Activated T-helper 17 cell treated with anti-CD3 and anti-CD28 coated beads, Interleukin-2, amount 50 U/mL, for 72 hours (primary cell): ENCODE results near the gene GCK. TPM values are rescaled to one million over a fixed set of nuclear protein-coding genes. Genes with fewer than 3 reads are reported as not detected.

Source experiments
- ATAC-seq: fragments of 150-1000 bp; cut with Tn5 transposase; replicated peaks from 2 replicates; pipeline ENCODE4 v1.10.0; 2021; ENCODE audit warnings: mild to moderate bottlenecking, moderate library complexity
- H3K27ac Mint-ChIP-seq: one replicate; pipeline ENCODE4 v1.8.0; 2022; ENCODE audit warnings: mixed read lengths
- H3K27me3 Mint-ChIP-seq: one replicate; pipeline ENCODE4 v1.8.0; 2022; ENCODE audit warnings: mixed read lengths
- H3K36me3 Mint-ChIP-seq: one replicate; pipeline ENCODE4 v1.8.0; 2022; ENCODE audit warnings: low read depth, mild to moderate bottlenecking, mixed read lengths
- H3K4me1 Mint-ChIP-seq: one replicate; pipeline ENCODE4 v1.8.0; 2022; ENCODE audit warnings: mixed read lengths
- H3K4me3 Mint-ChIP-seq: one replicate; pipeline ENCODE4 v1.8.0; 2022; ENCODE audit warnings: mild to moderate bottlenecking, mixed read lengths
- H3K9me3 Mint-ChIP-seq: one replicate; pipeline ENCODE4 v1.8.0; 2022; ENCODE audit warnings: mixed read lengths
- total RNA-seq, 2 donors: library from RNA; stranded (reverse); gene quantifications; one replicate each; pipeline ENCODE4 v1.2.3, GENCODE V29; 2022

The GCK gene
- total RNA-seq, 2 donors from 2014 or later: 0.58 to 1.2 TPM

DNA sequence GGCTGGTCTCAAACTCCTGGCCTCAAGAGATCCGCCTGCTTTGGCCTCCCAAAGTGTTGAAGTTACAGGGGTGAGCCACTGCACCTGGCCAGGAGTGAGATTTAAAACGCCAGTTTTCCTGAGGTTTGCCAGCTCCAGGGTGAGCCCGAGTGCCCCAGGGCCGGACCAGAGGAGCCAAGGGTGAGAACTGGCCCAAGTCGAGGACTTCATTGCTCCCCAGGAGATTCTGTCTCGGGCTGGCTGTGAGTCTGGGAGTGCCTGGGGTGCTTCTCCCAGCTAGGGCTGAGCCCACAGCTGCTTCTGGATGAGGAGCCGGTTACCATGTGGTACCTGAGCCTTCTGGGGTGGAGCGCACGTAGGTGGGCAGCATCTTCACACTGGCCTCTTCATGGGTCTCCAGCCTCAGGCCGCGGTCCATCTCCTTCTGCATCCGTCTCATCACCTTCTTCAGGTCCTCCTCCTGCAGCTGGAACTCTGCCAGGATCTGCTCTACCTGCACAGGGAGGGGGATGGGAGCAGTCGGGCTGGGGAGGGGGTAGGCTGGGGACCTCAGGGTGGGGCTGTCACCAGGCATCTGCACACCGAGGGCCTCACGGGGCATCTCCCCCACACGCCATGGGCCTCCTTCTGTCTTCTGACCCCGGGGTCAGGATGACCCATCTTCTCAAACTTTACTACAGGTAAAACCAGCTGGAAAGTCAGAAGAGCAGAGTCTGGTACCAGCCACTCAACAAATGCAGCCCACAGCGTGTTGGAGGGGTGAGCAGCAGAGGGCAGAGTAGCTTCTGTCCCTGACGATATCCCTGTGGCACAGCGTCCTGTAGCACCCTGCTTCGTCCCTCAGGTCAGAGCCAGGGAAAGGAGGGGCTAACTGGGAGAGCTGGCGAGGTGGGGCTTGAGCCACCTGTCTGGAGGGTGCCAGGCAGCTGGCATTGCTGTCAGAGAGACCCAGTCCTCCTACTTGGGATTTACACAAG, 36.0 kb downstream of the GCK start:
- no peak overlapping the region for H3K4me3 Mint-ChIP-seq
- no peaks in the 10 kb centered on the region for H3K36me3 Mint-ChIP-seq
- no peak overlapping the region for H3K27ac Mint-ChIP-seq
- no peak for ATAC-seq
- H3K9me3 Mint-ChIP-seq: no peaks in the 10 kb centered on the region
- no peaks in the 10 kb centered on the region for H3K4me1 Mint-ChIP-seq
- no peaks in the 10 kb centered on the region for H3K27me3 Mint-ChIP-seq

DNA sequence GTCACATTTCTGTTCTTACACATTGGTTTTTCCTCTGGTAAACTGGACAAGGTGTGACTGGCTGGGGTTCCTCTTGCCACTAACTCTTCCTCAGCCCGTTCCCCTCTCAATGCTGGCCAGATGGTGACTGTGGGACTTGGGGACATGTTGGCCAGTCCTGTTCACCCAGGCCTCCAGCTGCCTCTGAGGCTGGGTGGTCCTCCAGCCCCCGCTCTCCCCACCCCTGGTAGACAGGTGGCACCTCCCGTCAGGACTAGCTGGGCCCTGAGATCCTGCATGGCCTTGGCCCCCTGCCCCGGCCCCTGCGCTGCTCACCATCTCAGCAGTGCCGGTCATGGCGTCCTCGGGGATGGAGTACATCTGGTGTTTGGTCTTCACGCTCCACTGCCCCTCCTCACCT, 37.3 kb downstream of the GCK start:
- H3K27ac Mint-ChIP-seq: no peak overlapping the region

GRCh38 chr7:44150966-44151941, 38.0 kb downstream of the GCK start:
- Mint-ChIP-seq H3K36me3 (no peaks in the 10 kb centered on the region), H3K27ac (no peak overlapping the region), H3K9me3 (no peaks in the 10 kb centered on the region), H3K4me1 (no peaks in the 10 kb centered on the region), H3K27me3 (no peaks in the 10 kb centered on the region), H3K4me3 (no peak overlapping the region)
- ATAC-seq: no peak

More for the DNA sequence above, 37.3 kb downstream of the GCK start:
- ATAC-seq: no peak
- Mint-ChIP-seq H3K9me3 (no peaks in the 10 kb centered on the region), H3K4me1 (no peaks in the 10 kb centered on the region), H3K27me3 (no peaks in the 10 kb centered on the region), H3K36me3 (no peaks in the 10 kb centered on the region), H3K4me3 (no peak overlapping the region)

- H3K27ac Mint-ChIP-seq: no peak overlapping the region
- H3K27me3 Mint-ChIP-seq: no peaks in the 10 kb centered on the region
- H3K4me3 Mint-ChIP-seq: no peak overlapping the region
- H3K36me3 Mint-ChIP-seq: no peaks in the 10 kb centered on the region
- no peaks in the 10 kb centered on the region for H3K4me1 Mint-ChIP-seq
- H3K9me3 Mint-ChIP-seq: no peaks in the 10 kb centered on the region
- ATAC-seq: no peak
Observed at GRCh38 chr7:44150466-44150832, 38.8 kb downstream of the GCK start.

DNA sequence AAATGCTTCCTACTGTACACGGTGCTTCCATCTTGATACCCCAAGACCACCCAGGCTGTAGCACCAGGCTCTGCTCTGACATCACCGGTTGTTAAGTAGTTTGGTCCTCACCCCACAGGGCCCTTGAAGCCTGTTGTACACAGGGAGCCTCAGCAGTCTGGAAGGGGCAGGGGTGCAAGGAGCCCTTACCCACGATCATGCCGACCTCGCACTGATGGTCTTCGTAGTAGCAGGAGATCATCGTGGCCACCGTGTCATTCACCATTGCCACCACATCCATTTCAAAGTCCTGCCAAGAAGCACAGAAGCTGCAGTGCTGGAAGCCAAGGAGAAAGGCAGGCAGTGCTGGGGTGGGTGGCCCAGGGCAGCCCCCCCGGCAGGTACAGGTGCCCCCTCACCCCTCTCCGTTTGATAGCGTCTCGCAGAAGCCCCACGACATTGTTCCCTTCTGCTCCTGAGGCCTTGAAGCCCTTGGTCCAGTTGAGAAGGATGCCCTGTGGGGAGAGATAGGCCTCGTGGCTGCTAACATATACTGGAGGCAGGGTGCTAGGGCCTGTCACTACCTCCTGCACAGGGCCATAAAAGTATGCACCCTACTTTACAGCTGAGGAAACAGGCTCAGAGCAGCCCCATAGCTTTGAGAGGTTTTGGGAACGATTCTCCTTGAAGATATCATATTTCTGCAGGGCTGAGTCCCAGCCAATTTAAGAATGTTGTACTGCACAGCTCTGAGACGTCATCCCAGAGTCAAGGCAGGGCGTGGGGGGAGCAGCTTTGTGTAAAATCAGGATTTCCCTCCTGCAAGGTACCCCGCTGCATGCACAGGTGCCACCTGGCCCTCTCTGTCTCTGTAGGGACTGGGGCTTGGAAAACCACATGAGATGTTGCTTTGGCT, 39.4 kb downstream of the GCK start:
- H3K36me3 Mint-ChIP-seq: no peaks in the 10 kb centered on the region
- H3K27me3 Mint-ChIP-seq: no peaks in the 10 kb centered on the region
- H3K4me1 Mint-ChIP-seq: no peaks in the 10 kb centered on the region
- no peak overlapping the region for H3K4me3 Mint-ChIP-seq
- no peaks in the 10 kb centered on the region for H3K9me3 Mint-ChIP-seq
- no peak for ATAC-seq
- no peak overlapping the region for H3K27ac Mint-ChIP-seq

GRCh38 chr7:44148961-44149536, 40.2 kb downstream of the GCK start:
- Mint-ChIP-seq H3K9me3 (no peaks in the 10 kb centered on the region), H3K4me1 (no peaks in the 10 kb centered on the region), H3K36me3 (no peaks in the 10 kb centered on the region), H3K27ac (peak overlapping the region; percentile 74), H3K27me3 (no peaks in the 10 kb centered on the region), H3K4me3 (no peak overlapping the region)
- no peak for ATAC-seq

DNA sequence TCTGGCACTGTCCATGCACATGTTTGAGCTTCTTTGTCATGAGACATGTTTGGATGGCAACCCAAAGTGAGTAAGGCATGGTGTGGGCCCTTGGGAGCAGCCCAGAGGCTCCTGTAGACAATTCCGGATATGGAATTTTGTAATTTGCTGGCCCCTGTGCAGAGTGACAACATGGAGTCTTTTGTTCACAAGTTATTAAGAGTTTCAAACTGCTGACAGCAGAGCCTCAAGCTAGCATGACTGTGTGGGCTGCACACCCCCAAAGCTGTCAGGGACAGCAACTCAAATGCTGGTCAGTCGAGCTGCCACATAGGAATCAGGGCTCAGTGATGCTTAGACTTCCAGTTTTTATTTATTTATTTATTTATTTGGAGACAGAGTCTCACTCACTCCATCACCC, 41.1 kb downstream of the GCK start:
- Mint-ChIP-seq H3K36me3 (no peaks in the 10 kb centered on the region), H3K27ac (no peak overlapping the region), H3K9me3 (no peaks in the 10 kb centered on the region), H3K27me3 (no peaks in the 10 kb centered on the region), H3K4me3 (no peak overlapping the region), H3K4me1 (no peaks in the 10 kb centered on the region)
- ATAC-seq: no peak

DNA sequence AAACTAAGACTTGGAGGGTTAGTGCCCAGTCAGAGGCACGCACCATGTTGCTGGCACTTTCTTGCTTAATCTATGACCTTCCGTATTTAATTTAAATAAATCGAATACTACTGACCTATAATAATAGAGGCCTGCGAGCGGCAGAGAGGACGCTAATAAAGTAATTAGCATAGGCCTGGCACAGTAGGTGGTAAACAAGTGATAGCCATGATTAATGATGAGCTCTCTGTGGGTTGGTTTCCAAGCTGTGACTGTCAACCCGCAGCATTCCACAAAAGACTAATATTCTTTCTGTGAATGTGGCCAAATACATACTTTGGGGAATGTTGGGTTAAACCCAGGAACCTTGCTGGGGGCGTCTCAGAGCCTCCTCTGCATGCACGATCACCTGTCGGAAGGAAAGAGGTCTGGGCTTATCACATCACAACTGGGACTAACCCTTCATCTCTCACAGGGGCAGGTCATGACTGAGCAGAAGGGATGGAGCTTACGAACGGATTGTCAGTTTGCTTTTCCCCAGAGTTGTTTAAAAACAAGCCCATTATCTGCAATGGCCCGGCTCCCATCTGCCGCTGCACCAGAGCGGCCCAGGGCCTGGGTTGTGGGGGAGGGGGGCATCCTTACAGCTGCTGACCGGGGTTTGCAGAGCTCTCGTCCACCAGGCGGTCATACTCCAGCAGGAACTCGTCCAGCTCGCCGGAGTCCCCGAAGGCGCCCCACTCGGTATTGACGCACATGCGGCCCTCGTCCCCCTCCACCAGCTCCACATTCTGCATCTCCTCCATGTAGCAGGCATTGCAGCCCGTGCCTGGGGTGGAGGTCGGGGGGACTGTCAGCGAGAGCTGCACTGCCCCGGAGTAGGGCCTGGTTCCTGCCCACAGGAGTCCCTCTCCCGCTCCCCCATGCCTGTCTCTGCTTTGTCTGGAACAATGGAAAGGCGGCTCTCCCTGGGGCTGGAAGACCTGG, 41.9 kb downstream of the GCK start:
- Mint-ChIP-seq H3K27me3 (no peaks in the 10 kb centered on the region), H3K4me1 (no peaks in the 10 kb centered on the region), H3K36me3 (no peaks in the 10 kb centered on the region), H3K9me3 (no peaks in the 10 kb centered on the region), H3K4me3 (peak overlapping the region; percentile 65), H3K27ac (no peak overlapping the region)
- no peak for ATAC-seq

- H3K27ac Mint-ChIP-seq: no peak overlapping the region
- H3K4me1 Mint-ChIP-seq: no peaks in the 10 kb centered on the region
- H3K4me3 Mint-ChIP-seq: peak overlapping the region; percentile 65
- H3K36me3 Mint-ChIP-seq: no peaks in the 10 kb centered on the region
- peak; percentile 82 for ATAC-seq
- no peaks in the 10 kb centered on the region for H3K9me3 Mint-ChIP-seq
- no peaks in the 10 kb centered on the region for H3K27me3 Mint-ChIP-seq
Observed at GRCh38 chr7:44145969-44146911, 43.0 kb downstream of the GCK start.

DNA sequence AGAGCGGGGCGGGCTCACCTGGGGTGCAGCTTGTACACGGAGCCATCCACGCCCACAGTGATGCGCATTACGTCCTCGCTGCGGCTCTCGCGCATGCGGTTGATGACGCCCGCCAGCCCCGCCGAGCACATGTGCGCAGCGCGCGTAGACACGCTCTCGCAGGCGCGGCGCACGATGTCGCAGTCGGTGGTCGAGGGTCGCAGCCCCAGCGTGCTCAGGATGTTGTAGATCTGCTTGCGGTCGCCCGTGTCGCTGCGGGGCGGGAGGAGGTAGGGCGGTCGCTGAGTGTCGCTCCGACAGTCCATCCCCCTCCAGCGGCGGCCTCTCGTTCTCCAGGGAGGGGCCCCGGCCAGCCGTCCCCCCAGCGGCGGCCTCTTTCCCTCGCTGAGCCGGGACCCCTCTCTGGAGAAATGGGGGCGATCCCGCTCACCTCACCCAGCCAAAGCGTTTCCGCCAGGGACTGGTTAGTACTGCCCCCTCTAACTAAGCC, 43.7 kb downstream of the GCK start:
- ATAC-seq: peak; percentile 57
- Mint-ChIP-seq H3K36me3 (no peaks in the 10 kb centered on the region), H3K27me3 (no peaks in the 10 kb centered on the region), H3K9me3 (no peaks in the 10 kb centered on the region), H3K27ac (peak overlapping the region; percentile 33), H3K4me1 (no peaks in the 10 kb centered on the region), H3K4me3 (peak overlapping the region; percentile 65)

DNA sequence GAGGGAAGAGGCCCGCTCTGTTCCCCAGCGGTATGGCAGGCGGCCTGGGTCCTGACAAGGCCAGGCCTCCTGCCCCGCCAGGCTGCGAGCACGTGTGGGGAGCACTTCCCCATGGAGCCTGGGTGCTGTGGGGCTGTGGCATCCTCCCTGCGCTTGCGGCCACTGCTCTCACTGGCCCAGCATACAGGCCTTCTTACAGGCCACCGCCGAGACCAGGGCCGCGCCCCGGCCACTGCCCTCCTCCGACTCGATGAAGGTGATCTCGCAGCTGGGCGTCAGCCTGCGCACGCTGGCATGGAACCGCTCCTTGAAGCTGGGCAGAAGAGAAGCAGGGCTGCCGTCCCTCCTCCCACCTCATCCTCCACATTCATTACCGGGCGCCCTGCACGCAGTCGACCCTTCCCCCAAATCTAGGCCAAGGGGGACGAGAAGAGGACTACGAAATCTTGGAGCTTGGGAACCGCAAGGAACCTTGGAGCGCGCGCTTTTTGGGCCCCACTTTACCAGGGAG, 44.2 kb downstream of the GCK start:
- Mint-ChIP-seq H3K4me1 (no peaks in the 10 kb centered on the region), H3K4me3 (peak overlapping the region; percentile 65), H3K36me3 (no peaks in the 10 kb centered on the region), H3K27me3 (no peaks in the 10 kb centered on the region), H3K27ac (peak overlapping the region; percentile 33), H3K9me3 (no peaks in the 10 kb centered on the region)
- ATAC-seq: no peak
